ENCODE measurements around the gene NANS.
A peak's percentile ranks its signal among the peaks of the same experiment; 100 is the strongest.

NANS gene

DNA sequence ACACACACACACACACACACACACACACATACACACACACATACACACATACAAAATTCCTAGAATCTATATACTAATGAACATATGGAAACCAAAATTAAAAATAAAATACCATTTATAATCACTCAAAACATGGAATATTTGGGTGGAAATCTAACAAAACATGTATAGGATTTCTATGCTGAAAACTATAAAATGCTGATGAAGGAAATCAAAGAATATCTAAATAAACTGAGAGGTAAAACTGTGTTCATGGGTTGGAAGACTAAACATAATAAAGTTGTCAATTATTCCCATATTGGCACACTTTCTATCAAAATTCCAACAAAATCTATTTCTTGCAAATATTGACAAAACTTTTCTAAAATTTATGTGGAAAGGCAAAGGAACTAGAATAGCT is 25.4 kb upstream of the NANS start:
- no peak overlapping the region for H3K9ac ChIP-seq (ENCODE audit: low read depth, low read length, poor library complexity)
- H3K23ac ChIP-seq (ENCODE audit: low read depth, low read length, poor library complexity): no peak overlapping the region

GRCh38 chr9:98031935-98032334 is 24.6 kb upstream of the NANS start:
- Histone ChIP-seq H2AK5ac (ENCODE audit: low read depth, low read length) (no peak overlapping the region), H3K9me3 (replicated peaks in 1 of 2; ENCODE audit: control insufficient read depth in 2 of 2, insufficient read depth in 1 of 2, low read depth in 1 of 2, low read length in 2 of 2) (no peaks in the 10 kb centered on the region), H3K9ac (ENCODE audit: low read depth, low read length, poor library complexity) (no peak overlapping the region), H4K91ac (ENCODE audit: low read depth, low read length, poor library complexity) (no peak overlapping the region), H3K27ac (replicated peaks; ENCODE audit: low read length) (no peak overlapping the region), H3K4me1 (ENCODE audit: control insufficient read depth in 2 of 2, insufficient read depth in 1 of 2, low read depth in 1 of 2, low read length in 2 of 2) (no peaks in the 10 kb centered on the region), H2BK15ac (ENCODE audit: low read length) (no peak overlapping the region), H3K18ac (ENCODE audit: low read length) (no peak overlapping the region), H2BK12ac (ENCODE audit: low read length) (no peak overlapping the region), H3K4me3 (ENCODE audit: low read length in 2 of 2) (no peak overlapping the region), H4K8ac (ENCODE audit: low read depth, low read length) (no peak overlapping the region), H3K36me3 (replicated peaks in 1 of 2; ENCODE audit: control insufficient read depth in 2 of 2, insufficient read depth in 2 of 2, low read length in 2 of 2) (no peaks in the 10 kb centered on the region), H3K14ac (ENCODE audit: low read length) (no peak overlapping the region), H3K23ac (ENCODE audit: low read depth, low read length, poor library complexity) (no peak overlapping the region), H3K27me3 (ENCODE audit: control insufficient read depth in 3 of 3, insufficient read depth in 3 of 3, low read depth in 1 of 3, low read length in 3 of 3) (peaks cover 0 to 8% (median 0%) of the 10 kb centered on the region in 3 experiments), H3K4me2 (ENCODE audit: insufficient read depth, low read length, poor library complexity, severe bottlenecking) (no peak overlapping the region), H3K4ac (ENCODE audit: low read length) (no peak overlapping the region), H2BK120ac (ENCODE audit: low read depth, low read length) (no peak overlapping the region), H2AFZ (ENCODE audit: low read length) (no peak overlapping the region), H2BK5ac (ENCODE audit: low read length) (no peak overlapping the region), H3K79me1 (ENCODE audit: low read depth, low read length) (no peaks in the 10 kb centered on the region)
- DNase-seq (ENCODE audit: low spot score): no peak
- WGBS, 2 donors (ENCODE audit: extremely low coverage in 2 of 2, insufficient read length in 2 of 2, insufficient replicate concordance in 1 of 2): no CpG with 5 or more reads among the region's 1 CpG

More for the DNA sequence above, 25.4 kb upstream of the NANS start:
- Histone ChIP-seq H3K79me1 (ENCODE audit: low read depth, low read length) (no peaks in the 10 kb centered on the region), H3K27ac (replicated peaks; ENCODE audit: low read length) (no peak overlapping the region), H3K4me2 (ENCODE audit: insufficient read depth, low read length, poor library complexity, severe bottlenecking) (no peak overlapping the region), H3K18ac (ENCODE audit: low read length) (no peak overlapping the region), H3K4ac (ENCODE audit: low read length) (no peak overlapping the region), H2AK5ac (ENCODE audit: low read depth, low read length) (no peak overlapping the region), H3K9me3 (replicated peaks in 1 of 2; ENCODE audit: control insufficient read depth in 2 of 2, insufficient read depth in 1 of 2, low read depth in 1 of 2, low read length in 2 of 2) (no peaks in the 10 kb centered on the region), H3K4me3 (ENCODE audit: low read length in 2 of 2) (no peak overlapping the region), H2BK15ac (ENCODE audit: low read length) (no peak overlapping the region), H2AFZ (ENCODE audit: low read length) (no peak overlapping the region), H3K27me3 (ENCODE audit: control insufficient read depth in 3 of 3, insufficient read depth in 3 of 3, low read depth in 1 of 3, low read length in 3 of 3) (peaks cover 0 to 8% (median 0%) of the 10 kb centered on the region in 3 experiments), H3K36me3 (replicated peaks in 1 of 2; ENCODE audit: control insufficient read depth in 2 of 2, insufficient read depth in 2 of 2, low read length in 2 of 2) (no peaks in the 10 kb centered on the region), H4K8ac (ENCODE audit: low read depth, low read length) (no peak overlapping the region), H2BK5ac (ENCODE audit: low read length) (no peak overlapping the region), H2BK12ac (ENCODE audit: low read length) (no peak overlapping the region), H3K14ac (ENCODE audit: low read length) (no peak overlapping the region), H3K4me1 (ENCODE audit: control insufficient read depth in 2 of 2, insufficient read depth in 1 of 2, low read depth in 1 of 2, low read length in 2 of 2) (no peaks in the 10 kb centered on the region), H2BK120ac (ENCODE audit: low read depth, low read length) (no peak overlapping the region), H4K91ac (ENCODE audit: low read depth, low read length, poor library complexity) (no peak overlapping the region)
- DNase-seq (ENCODE audit: low spot score): no peak

GRCh38 chr9:98034593-98035546 is 21.7 kb upstream of the NANS start:
- Histone ChIP-seq H3K27ac (replicated peaks; ENCODE audit: low read length) (no peak overlapping the region), H2AFZ (ENCODE audit: low read length) (peak overlapping the region; percentile 56)
- peak; percentile 82 for DNase-seq (ENCODE audit: low spot score)

GRCh38 chr9:98037357-98037756 is 19.2 kb upstream of the NANS start:
- H2BK120ac ChIP-seq (ENCODE audit: low read depth, low read length): no peak overlapping the region
- H3K36me3 ChIP-seq (replicated peaks in 1 of 2; ENCODE audit: control insufficient read depth in 2 of 2, insufficient read depth in 2 of 2, low read length in 2 of 2): no peaks in the 10 kb centered on the region
- no peak overlapping the region for H3K4ac ChIP-seq (ENCODE audit: low read length)
- H3K9ac ChIP-seq (ENCODE audit: low read depth, low read length, poor library complexity): no peak overlapping the region
- no peaks in the 10 kb centered on the region for H3K4me1 ChIP-seq (ENCODE audit: control insufficient read depth in 2 of 2, insufficient read depth in 1 of 2, low read depth in 1 of 2, low read length in 2 of 2)
- no peaks in the 10 kb centered on the region for H3K9me3 ChIP-seq (replicated peaks in 1 of 2; ENCODE audit: control insufficient read depth in 2 of 2, insufficient read depth in 1 of 2, low read depth in 1 of 2, low read length in 2 of 2)
- no peak overlapping the region for H2BK12ac ChIP-seq (ENCODE audit: low read length)
- no peak overlapping the region for H3K4me2 ChIP-seq (ENCODE audit: insufficient read depth, low read length, poor library complexity, severe bottlenecking)
- peaks cover 0 to 29% (median 0%) of the 10 kb centered on the region in 3 experiments for H3K27me3 ChIP-seq (ENCODE audit: control insufficient read depth in 3 of 3, insufficient read depth in 3 of 3, low read depth in 1 of 3, low read length in 3 of 3)
- DNase-seq (ENCODE audit: low spot score): no peak
- no peak overlapping the region for H4K91ac ChIP-seq (ENCODE audit: low read depth, low read length, poor library complexity)
- no peak overlapping the region for H2AK5ac ChIP-seq (ENCODE audit: low read depth, low read length)
- no peak overlapping the region for H3K27ac ChIP-seq (replicated peaks; ENCODE audit: low read length)
- no peak overlapping the region for H2AFZ ChIP-seq (ENCODE audit: low read length)
- H3K18ac ChIP-seq (ENCODE audit: low read length): no peak overlapping the region
- H4K8ac ChIP-seq (ENCODE audit: low read depth, low read length): no peak overlapping the region
- no peak overlapping the region for H3K4me3 ChIP-seq (ENCODE audit: low read length in 2 of 2)
- no peak overlapping the region for H3K14ac ChIP-seq (ENCODE audit: low read length)
- no peak overlapping the region for H3K23ac ChIP-seq (ENCODE audit: low read depth, low read length, poor library complexity)
- H3K79me1 ChIP-seq (ENCODE audit: low read depth, low read length): no peaks in the 10 kb centered on the region
- H2BK15ac ChIP-seq (ENCODE audit: low read length): no peak overlapping the region
- H2BK5ac ChIP-seq (ENCODE audit: low read length): no peak overlapping the region

More at GRCh38 chr9:98034593-98035546, 21.7 kb upstream of the NANS start:
- WGBS, 2 donors (ENCODE audit: extremely low coverage in 2 of 2, insufficient read length in 2 of 2, insufficient replicate concordance in 1 of 2): no CpG with 5 or more reads among the region's 20 CpGs
- Histone ChIP-seq H2BK5ac (ENCODE audit: low read length) (no peak overlapping the region), H3K9me3 (replicated peaks in 1 of 2; ENCODE audit: control insufficient read depth in 2 of 2, insufficient read depth in 1 of 2, low read depth in 1 of 2, low read length in 2 of 2) (no peaks in the 10 kb centered on the region), H4K91ac (ENCODE audit: low read depth, low read length, poor library complexity) (no peak overlapping the region), H4K8ac (ENCODE audit: low read depth, low read length) (no peak overlapping the region), H3K27me3 (ENCODE audit: control insufficient read depth in 3 of 3, insufficient read depth in 3 of 3, low read depth in 1 of 3, low read length in 3 of 3) (peaks cover 0 to 23% (median 0%) of the 10 kb centered on the region in 3 experiments), H3K4me1 (ENCODE audit: control insufficient read depth in 2 of 2, insufficient read depth in 1 of 2, low read depth in 1 of 2, low read length in 2 of 2) (no peaks in the 10 kb centered on the region), H3K23ac (ENCODE audit: low read depth, low read length, poor library complexity) (no peak overlapping the region), H3K4me3 (ENCODE audit: low read length in 2 of 2) (no peak overlapping the region), H3K14ac (ENCODE audit: low read length) (no peak overlapping the region), H3K9ac (ENCODE audit: low read depth, low read length, poor library complexity) (no peak overlapping the region), H2BK12ac (ENCODE audit: low read length) (no peak overlapping the region), H2BK120ac (ENCODE audit: low read depth, low read length) (no peak overlapping the region), H3K79me1 (ENCODE audit: low read depth, low read length) (no peaks in the 10 kb centered on the region), H2BK15ac (ENCODE audit: low read length) (no peak overlapping the region), H3K4ac (ENCODE audit: low read length) (no peak overlapping the region), H3K4me2 (ENCODE audit: insufficient read depth, low read length, poor library complexity, severe bottlenecking) (peak overlapping the region; percentile 46), H2AK5ac (ENCODE audit: low read depth, low read length) (no peak overlapping the region), H3K36me3 (replicated peaks in 1 of 2; ENCODE audit: control insufficient read depth in 2 of 2, insufficient read depth in 2 of 2, low read length in 2 of 2) (no peaks in the 10 kb centered on the region), H3K18ac (ENCODE audit: low read length) (peak overlapping the region; percentile 44)
